Subcutaneous adipose tissue (tissue), 4 donors: ENCODE results near the gene RGCC. TPM values are rescaled to one million over a fixed set of nuclear protein-coding genes. Genes with fewer than 3 reads are reported as not detected.

Experiments used
- CTCF ChIP-seq: fragments of 450-650 bp; IDR thresholded peaks from one replicate; pipeline ENCODE4 v1.5.1; 2016; ENCODE audit warnings: low read depth, mild to moderate bottlenecking, control low read depth, antibody characterized with exemption, moderate library complexity
- total RNA-seq, 4 donors: library from RNA; depleted of rRNA; stranded (reverse); fragments of >200 nt; gene quantifications; one replicate each; pipeline ENCODE4 v1.1.0, GENCODE V29; 2016

Gene RGCC
- total RNA-seq, 4 donors from 2014 or later = 105 to 259 (median 203) TPM

GRCh38 chr13:41502673-41503072 is 45.3 kb downstream of the RGCC start:
- no peak for TF ChIP-seq CTCF

GRCh38 chr13:41503356-41503755 is 46.0 kb downstream of the RGCC start:
- no peak for TF ChIP-seq CTCF

- no peak for TF ChIP-seq CTCF
These were observed 48.0 kb downstream of the RGCC start for GRCh38 chr13:41505209-41505835.

- TF ChIP-seq CTCF = no peak
These were observed 49.0 kb downstream of the RGCC start for GRCh38 chr13:41506312-41506711.

- TF ChIP-seq CTCF = no peak
These were observed 52.6 kb downstream of the RGCC start for GRCh38 chr13:41509971-41510370.

GRCh38 chr13:41511827-41512226 is 54.5 kb downstream of the RGCC start:
- TF ChIP-seq CTCF = no peak

GRCh38 chr13:41512441-41512840 is 55.1 kb downstream of the RGCC start:
- no peak for TF ChIP-seq CTCF
